HTERT RPE-1 (cell line): ENCODE results near the gene SNRK.
"Not testable (repeated sequence)": the region's sequence is repeated elsewhere in the genome, so short reads cannot be mapped to it uniquely, and the experiment has no call there.

Experiments
- in situ Hi-C: fragments of 300-500 bp; cut with MboI; formaldehyde crosslinking; loops from 4 replicates; pipeline ENCODE4 v1.14.3; 2020; ENCODE audit warnings: low sequenced_read_pairs

SNRK gene

DNA sequence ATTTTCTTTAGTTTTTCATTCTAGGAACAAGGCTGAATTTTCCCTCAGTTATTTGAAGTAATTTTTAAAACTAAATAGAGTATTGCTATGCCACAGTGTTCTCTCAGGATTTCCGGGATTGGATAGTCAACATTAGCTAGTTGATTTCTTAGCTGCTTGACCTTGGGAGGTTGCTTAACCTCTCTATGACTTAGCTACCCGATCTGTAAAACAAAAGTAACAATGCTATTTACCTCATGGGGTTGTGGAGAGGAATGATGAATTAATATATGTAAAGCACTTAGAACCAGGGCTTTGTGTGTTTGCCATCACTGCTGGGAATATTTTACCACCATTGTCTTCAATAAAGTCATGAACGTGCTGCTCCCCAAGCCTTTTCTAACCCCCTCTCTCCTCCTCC, 57.5 kb downstream of the SNRK start:
- in situ Hi-C loops = no loop called here

DNA sequence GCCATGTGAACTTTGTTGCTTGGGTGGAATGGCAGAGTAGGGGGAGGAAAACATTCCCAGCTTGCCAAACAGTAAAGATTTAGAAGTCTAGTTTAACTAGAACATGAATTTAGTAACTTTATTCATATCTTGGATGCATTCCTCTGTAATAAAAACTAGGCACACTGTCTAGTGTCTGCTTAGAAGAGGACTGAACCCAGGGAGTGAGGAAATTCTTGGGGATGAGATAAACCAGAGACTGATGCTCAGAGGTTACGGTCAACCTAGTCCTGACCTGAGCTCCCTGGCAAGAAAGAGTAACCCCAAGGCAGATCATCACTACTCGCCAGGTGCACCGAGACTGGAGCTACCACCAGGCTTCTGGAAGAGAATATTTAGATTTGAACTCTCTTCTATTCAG, 58.2 kb downstream of the SNRK start:
- in situ Hi-C loops = no loop called here

DNA sequence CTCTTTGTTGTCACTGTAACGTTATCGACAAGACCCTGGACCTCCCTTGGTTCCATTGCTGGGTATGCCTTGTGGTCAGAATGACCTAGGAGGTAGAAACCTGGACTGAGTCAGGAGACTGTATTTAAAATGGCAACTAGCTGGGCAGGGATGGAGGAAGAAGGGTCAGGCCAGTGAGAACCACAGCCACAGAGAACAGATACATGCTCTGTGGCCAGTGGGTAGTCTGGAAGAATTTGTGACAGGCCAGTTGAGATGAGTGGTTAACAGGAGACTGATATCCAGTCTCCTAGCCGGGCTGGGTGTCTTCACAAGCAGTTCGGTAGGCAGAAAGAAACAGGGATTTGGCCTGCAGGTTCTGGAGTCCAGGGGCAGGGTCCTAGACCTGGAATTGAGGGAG, 58.9 kb downstream of the SNRK start:
- in situ Hi-C loops = no loop called here

DNA sequence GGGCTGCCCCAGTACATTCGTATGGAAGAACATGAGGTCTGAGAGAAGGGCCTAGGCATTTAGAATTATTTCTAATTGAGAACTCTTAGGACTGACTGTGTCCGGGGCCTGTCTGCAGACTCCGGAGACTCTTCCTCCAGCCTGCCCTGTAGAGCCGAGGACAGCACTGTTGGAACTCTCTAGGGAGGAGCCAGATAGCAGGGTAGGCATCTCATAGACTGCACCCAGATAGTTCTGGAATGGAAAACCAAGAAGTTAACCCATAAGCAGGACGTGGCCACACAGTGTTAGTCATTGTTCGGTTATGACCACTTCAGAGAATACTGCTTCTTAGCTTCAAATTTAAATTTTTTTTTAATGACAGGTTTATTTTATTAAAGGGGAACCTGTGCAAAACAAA, 59.5 kb downstream of the SNRK start:
- in situ Hi-C loops = no loop called here

DNA sequence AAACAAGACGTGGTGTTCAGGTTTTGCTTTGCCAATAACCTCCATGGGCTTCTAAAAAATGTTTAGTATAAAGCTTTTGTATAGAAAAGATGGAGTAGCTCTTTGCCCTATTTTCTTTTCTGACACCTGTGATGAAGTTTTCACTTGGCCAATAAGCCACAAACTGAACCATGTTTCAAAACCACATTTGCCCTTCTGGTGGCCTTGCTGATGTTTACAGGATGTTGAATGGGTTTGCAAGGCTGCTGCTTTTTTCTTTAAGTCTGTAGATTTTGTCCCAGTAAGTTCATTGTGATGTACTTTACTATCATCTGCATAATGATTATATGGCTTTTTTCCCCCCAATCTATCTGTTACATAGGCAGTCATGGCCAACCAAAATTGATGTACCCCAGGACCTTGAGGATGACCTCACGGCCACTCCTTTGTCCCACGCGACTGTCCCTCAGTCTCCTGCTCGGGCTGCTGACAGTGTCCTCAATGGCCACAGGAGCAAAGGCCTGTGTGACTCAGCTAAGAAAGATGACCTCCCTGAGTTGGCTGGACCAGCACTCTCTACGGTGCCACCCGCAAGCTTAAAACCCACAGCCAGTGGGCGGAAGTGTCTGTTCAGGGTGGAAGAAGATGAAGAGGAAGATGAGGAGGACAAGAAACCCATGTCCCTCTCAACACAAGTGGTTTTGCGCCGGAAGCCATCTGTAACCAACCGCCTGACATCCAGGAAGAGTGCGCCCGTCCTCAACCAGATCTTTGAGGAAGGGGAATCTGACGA, 60.8 kb downstream of the SNRK start:
- in situ Hi-C loops = no loop called here

DNA sequence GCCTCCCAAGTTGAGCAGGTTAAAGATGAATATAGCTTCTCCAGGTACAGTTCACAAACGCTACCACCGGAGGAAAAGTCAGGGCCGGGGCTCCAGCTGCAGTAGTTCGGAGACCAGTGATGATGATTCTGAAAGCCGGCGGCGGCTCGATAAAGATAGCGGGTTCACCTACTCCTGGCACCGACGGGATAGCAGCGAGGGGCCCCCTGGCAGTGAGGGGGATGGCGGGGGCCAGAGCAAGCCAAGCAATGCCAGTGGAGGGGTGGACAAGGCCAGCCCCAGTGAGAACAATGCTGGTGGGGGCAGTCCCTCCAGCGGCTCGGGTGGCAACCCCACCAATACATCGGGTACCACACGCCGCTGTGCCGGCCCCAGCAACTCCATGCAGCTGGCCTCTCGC, 61.4 kb downstream of the SNRK start:
- in situ Hi-C loops = no loop called here

DNA sequence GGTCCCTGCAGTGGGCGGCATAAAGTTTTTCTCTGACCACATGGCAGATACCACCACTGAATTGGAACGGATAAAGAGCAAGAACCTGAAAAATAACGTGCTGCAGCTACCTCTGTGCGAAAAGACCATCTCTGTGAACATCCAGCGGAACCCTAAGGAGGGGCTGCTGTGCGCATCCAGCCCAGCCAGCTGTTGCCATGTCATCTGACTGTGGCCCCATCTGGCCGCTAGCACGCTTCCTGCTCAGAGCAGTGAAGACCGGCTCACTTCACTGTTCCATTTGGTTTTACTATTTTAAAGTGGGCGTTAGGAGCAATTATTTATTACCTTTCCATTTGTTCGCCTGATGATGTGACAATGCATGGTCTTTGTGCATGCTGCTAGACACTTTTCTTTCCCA, 62.0 kb downstream of the SNRK start:
- in situ Hi-C loops = no loop called here

DNA sequence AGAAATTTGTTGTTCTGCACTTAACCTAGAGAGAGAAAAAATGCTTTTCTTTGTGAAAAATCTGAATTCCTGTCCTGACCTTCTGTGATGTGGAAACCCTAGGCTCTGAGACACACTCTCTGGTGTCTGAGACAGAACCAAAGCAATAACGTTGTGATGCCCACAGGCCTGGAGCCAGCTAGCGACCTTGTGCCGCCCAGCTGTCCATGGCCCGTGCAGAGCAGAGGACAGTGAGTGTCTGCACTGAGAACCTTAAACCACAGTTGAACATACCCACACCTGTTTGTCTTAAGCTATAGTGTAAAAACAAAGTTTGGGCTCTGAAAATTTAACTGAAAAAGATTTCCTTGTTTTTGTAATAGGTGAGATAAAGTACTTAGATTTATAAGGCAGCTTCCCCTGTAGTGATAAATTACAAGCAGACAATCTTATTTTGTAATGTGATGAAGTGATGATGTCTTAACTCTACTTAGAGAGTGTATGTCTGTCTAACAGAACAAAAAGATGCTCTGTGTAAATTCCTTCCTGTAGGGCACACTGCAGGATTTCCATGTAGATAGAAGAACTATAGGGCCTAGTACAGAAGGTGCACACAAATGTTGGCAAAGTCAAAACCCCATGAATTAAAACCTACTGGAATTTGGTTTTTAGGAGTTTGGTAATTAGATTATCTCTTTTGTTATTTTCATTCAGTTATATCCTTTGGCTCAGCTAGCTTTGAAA, 62.7 kb downstream of the SNRK start:
- in situ Hi-C loops = no loop called here

DNA sequence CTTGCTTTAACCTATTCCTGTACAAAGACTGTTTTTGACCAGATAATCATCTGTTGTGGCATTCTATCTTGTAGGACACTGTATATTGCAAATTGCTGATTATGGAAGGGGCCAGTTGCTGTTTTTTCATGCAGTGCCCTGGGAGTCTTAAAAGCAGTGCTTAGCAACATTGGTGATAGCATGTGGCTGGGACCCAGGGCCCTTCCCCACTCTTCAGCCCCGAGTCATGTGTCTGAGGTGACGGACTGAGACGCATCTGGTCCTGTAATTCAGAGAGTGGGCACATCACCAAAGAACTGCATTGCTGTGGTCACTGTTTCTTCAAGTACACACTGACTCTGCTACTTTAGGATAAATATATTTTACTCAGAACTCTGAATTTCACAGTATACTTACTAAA, 63.4 kb downstream of the SNRK start:
- in situ Hi-C loops = no loop called here

DNA sequence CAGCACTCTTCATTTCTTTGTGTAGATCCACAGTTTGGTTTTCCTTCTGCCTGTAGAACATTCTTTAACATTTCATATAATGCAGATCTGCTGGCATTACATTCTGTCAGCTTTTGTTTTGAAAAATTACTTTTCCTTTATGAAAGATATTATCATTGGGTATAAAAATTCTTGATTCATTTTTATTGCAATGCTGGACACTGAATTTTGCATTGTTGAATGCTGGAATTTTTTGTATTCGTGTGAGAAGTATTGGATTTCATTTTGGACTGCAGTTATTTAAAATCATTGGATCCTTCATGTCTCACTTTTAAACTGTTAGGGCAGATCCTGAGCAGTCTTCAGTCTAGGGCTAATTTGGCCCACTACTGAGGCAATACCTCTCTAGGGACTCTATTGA, 67.1 kb downstream of the SNRK start:
- in situ Hi-C loops = no loop called here

DNA sequence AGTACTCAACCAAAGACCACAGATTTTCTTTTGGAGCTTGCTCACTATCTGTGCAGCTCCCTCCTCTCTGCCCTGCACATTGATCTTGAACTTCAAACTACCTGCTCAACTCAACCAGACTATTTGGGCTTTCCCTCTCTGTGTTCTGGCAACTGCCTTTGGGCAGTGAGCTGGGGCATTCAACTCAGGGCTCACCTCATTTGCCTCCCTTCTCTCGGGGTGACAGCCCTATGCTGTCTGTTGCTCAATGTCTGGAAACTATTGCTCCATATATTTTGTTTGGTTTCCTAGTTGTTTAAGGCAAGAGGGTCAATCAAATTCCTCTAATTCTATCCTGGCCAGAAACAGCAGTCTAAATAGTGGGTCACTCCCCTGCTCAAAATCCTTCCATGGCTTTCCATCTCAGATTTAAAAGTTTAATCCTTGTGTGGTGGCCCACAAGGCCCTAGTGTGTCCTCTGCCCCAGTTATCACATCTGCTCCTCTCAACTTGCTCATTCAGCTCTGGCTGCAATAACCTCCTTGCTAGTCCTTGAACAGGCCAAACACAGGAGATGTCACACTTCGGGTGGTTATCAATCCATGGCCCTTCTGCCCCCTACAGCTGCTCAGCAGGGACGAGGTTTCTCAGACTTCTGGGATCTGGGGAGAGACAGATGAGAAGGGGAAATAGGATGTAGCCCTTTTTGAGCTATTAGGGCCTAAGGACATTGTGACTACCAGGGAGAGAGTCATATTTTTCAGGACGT, 67.8 kb downstream of the SNRK start:
- in situ Hi-C loops = no loop called here

DNA sequence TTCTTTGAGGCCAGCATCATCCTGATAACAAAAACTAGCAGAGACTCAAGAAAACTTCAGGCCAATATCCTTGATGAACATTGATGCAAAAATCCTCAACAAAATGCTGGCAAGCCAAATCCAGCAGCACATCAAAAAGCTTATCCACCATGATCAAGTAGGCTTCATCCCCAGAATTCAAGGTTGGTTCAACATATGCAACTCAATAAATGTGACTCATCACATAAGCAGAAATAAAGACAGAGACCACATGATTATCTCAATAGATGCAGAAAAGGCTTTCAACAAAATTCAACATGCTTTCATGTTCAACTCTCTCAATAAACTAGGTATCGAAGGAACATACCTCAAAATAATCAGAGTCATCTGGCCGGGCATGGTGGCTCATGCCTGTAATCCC, 69.7 kb downstream of the SNRK start:
- in situ Hi-C loops = not testable (repeated sequence)

DNA sequence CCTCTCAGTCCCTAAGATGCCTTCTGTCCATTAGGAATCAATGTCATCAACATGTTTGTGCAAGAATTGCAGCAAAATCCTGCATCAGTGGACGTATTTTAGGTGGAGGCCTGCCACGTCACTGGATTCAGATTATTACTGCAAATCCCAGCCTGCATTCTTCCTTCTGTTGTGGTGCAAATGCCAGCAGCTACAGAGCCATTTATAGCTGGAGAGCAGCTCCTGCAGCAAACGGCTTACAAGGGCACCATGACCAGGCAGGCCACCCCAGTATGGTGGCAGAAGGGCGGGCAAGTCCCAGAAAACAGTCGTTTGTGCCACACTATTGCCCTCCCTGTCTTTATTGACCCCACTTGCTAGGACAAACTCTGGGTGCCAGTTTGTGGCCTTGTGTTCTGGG, 74.7 kb downstream of the SNRK start:
- in situ Hi-C loops = no loop called here

DNA sequence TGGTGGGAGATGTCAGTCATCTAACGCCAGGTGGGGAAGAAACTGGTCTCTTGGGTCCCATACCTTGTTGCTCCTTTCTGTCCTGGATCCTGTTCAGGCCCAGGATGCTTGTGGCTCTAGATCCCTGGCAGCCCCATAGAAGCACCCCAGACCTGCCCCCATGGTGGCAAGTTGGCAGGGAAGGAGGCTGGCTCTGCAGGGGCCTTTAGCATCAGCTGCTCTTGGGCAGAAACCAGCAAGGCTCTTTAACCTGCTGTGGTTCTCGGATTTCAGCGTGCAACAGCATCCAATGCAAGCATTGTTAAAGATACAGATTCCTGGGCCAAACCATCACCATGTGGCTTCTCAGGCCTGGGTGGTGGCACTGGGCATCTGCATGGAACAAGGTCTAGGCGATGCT, 75.8 kb downstream of the SNRK start:
- in situ Hi-C loops = no loop called here

DNA sequence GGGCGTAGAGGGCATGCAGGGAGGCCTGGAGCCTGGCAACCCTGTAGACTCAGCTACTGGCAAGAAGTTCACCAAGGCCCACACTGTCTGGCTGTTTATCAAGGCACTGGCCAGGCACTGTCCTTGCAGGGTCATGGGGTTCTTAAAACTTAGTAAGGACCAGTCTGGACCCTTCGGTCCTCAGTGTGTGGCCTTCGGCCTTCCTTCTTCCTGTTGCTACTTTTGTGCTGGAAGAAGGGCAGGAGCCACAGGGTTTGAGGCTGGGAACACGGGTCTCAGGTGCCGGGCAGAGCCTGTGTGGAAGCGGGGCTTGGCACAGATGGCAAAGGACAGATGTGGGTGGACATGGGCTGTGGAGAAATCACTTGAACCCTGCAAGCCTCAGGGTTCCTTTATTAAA, 76.6 kb downstream of the SNRK start:
- in situ Hi-C loops = no loop called here

DNA sequence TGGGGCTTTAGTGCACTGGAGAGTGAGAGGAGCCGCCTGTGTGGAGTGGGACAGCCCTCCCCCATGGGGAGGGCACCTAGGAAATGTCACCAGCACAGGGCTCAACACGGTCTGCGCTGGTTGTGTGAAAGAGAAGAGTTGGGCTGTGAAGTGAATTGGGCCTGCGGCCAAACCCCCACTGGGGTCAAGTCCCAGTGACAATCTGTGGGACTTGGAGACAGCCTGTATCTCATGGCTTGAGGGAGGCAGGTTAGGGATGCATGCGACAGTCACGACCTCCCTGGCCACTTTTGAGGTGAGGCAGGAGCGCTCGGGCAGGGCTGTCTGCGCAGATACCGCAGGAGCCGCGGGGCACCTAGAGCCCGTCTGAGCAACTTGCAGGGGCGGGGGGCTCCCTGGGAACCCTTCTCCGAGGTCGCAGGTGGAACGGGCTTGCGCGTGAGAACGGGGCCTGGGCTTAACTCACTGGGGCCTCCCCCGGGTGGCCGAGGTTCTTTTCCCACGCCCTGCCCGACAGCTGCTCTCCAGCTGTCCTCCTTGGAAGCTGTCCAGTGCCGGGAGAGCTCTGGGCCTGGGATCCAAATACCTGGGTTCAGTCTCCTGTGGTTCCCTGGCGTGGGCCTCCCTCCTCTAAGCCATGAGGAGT, 77.4 kb downstream of the SNRK start:
- in situ Hi-C loops = no loop called here

DNA sequence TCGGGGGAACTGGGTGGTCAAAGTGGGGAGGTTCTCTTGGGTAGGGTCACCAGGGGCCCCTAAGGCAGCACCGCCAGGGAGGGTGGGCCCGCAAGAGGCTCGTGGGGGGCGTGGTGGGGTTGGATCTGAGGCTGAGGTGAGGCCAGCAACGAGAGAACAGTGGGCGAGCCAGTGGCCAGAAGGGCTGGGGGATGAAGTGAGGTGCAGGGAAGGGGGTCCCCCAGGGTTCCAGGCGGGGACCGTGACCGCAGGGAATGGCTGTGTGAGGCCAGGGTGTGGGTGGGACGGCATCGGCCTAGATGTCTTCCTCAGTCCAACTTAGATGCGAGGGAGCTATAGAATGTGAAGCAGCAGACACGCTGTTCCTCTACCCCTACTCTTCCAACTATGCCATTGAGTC, 78.2 kb downstream of the SNRK start:
- in situ Hi-C loops = no loop called here

DNA sequence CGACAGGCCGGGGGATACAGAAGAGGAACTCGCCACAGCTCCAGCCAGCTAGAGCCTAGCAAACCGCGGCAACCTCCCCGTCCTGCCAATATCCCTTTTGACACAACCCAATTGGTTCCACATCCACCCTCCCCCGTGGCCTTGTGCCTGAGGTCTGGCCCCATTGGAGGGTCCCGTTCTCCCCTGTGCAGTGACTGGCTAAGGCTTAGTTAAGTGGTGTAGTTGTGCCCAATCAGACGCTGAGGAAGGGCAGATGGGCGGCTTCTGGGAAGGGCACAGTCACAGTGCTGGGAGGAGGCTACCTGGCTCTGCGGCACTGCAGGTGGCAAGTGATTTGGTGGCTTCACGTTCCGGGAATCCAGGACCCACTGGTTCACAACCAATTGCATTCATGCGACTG, 78.6 kb downstream of the SNRK start:
- in situ Hi-C loops = no loop called here

DNA sequence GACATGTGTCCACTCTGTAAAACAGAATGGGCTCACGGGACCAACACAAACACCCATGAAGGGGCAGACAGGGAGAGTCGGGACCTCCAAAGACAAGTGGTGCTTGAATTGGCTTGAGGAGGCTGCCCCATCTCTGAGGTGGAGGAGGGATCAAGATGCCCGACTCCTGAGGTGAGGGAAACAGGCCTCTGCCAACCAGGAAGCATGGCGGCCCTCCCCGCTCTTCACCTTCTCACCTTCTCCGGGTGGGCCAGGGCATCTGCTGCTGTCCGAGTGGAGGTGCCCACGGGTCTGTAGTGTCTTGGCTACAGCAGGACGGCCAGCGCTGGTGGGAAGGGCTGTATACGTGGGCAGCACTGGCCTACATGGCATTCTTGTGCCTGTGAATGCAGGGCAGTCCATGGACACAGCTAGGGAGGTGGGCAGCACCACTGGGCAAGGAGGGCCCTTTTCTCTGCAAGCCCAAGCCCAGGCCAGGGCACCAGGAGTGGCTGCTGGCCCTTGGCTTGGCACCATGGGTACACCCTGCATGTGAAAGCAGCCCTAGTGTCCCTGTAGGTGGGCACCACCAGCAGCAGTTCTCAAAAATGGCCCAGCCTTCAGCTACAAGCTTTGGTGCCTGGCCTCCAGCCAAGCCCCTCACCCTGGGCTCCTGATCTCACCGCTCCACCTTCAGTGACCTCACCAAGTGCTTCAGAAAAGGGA, 79.4 kb downstream of the SNRK start:
- in situ Hi-C loops = no loop called here

DNA sequence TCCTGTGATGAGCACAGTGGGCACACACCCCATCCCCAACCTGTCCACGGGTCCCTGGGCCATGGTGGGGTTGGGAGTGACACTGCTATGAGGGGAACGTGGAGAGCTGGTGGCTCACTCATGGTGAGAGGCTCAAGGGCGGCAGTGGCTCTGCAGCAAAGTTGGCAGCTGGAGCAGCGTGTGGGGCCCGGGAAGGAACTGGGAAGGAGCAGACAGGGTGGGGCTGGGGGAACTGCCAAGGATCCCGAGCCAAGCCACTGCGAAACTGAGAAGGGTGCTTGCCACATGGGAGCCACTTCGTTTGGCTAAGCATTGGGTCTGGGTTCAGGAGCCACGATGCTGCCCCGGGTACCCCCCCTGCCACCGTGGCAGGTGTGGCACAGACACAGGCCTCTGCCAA, 80.1 kb downstream of the SNRK start:
- in situ Hi-C loops = no loop called here

DNA sequence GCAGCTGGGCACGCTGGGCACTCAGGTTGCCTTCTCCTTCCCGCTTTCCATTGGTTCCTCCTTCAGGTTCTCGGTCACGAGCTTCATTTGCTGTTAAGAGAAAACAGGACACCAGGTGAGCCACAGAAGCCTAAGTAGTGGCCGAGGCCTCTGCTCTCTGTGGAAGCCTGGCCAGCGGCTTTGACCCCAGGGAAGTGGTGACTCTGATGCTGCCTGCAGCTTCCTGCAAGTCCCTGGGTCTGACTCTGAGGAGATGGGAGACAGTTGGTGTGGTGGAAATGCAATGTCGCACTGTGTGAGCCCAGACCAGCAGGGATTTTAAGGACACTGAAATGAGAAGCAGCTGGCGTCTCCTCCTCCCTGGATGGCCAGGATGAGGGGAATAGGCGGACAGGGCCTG, 80.5 kb downstream of the SNRK start:
- in situ Hi-C loops = no loop called here
